GM12865 (cell line): ENCODE data around the gene YJEFN3.

Experiments used
- DNase-seq: peaks from one replicate; pipeline ENCODE4 v3.0.0; 2010; ENCODE audit warnings: low read depth
- H3K4me3 ChIP-seq: 2 replicates; pipeline ENCODE4 v1.5.1; 2011; ENCODE audit warnings: mild to moderate bottlenecking, low read depth, low read length, control low read depth
- CTCF ChIP-seq: IDR thresholded peaks from 2 replicates; pipeline ENCODE4 v1.5.1; 2011; ENCODE audit warnings: low read length, control low read depth, low read depth, inconsistent platforms; ENCODE audit not compliant: insufficient read depth; ENCODE audit errors: missing control alignments

The YJEFN3 gene

GRCh38 chr19:19526581-19527370, 1.9 kb upstream of the YJEFN3 start:
- H3K4me3 ChIP-seq = no peak overlapping the region
- TF ChIP-seq CTCF = no peak
- DNase-seq = no peak

GRCh38 chr19:19527371-19527656, 1.4 kb upstream of the YJEFN3 start:
- no peak for DNase-seq
- no peak for TF ChIP-seq CTCF
- H3K4me3 ChIP-seq = no peak overlapping the region

GRCh38 chr19:19527674-19528625, 761 bp upstream of the YJEFN3 start:
- no peak for DNase-seq
- H3K4me3 ChIP-seq = no peak overlapping the region
- no peak for TF ChIP-seq CTCF

- no peak for DNase-seq
- no peak overlapping the region for H3K4me3 ChIP-seq
- TF ChIP-seq CTCF = no peak
These were observed 1.2 kb downstream of the YJEFN3 start for GRCh38 chr19:19529783-19530422.

- H3K4me3 ChIP-seq = no peak overlapping the region
- no peak for TF ChIP-seq CTCF
- no peak for DNase-seq
These were observed 1.7 kb downstream of the YJEFN3 start for GRCh38 chr19:19530423-19530804.

GRCh38 chr19:19530889-19531288, 2.2 kb downstream of the YJEFN3 start:
- no peak overlapping the region for H3K4me3 ChIP-seq
- no peak for TF ChIP-seq CTCF
- DNase-seq = no peak
